NB4 (cell line): Measurements from ENCODE around the gene RAPGEF6.

Source experiments
- CTCF ChIP-seq: IDR thresholded peaks from one replicate; pipeline ENCODE4 v1.5.1; 2012; ENCODE audit warnings: low read depth, low read length
- POLR2A ChIP-seq: IDR thresholded peaks from 2 replicates; pipeline ENCODE4 v1.6.1; 2011; ENCODE audit warnings: mild to moderate bottlenecking; ENCODE audit not compliant: insufficient read length; ENCODE audit errors: extremely low read depth

- TF ChIP-seq CTCF (no peak), POLR2A (no peak)
These were observed 98.1 kb downstream of the RAPGEF6 start for GRCh38 chr5:131536850-131537448.
